Ecto neural progenitor cell (in vitro differentiated cells): ENCODE measurements around the gene MEIOSIN.
"Not testable (repeated sequence)": the region's sequence is repeated elsewhere in the genome, so short reads cannot be mapped to it uniquely, and the experiment has no call there.

Source experiments
- DNase-seq: peaks from one replicate; pipeline ENCODE4 v3.0.0-alpha.2; 2018; ENCODE audit warnings: low spot score

Gene MEIOSIN, protein sequence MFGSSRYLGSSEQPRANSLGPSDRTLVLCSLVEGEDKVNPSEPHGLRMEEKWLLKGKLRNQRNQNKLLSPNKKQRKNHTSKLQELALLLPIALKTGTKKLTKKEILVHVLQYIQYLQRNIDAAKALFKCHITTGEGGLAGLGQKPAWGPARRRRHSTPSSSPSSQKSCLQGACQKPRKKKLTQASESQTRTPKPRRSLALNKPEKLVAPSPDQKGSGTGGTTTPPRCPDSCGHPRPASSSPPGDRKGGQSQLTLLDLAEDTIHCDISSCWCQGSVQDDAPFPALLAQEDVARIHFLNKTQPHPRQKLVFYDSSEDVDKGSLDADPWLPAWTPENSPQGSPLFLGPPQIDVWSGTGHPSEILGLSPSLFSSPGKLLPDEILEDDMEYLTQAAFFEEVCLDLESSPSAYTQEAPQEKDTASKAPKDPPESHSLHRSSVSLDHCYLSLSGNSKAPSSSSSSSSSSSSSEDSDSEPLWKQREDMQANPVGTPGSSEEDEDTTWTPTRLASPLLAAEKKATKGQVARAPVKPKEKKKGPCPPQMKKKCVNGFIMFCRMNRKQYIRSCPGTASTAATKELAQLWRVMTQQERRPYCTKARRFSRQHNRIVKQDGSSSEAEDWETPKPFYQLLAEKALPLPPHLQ

GRCh38 chr19:45733160-45733810 lies at the start of gene MEIOSIN:
TSS of gene MEIOSIN (plus strand) at chr19:45733439. CDS start at chr19:45735377, 1,938 bp downstream.
- DNase-seq = no peak

DNA sequence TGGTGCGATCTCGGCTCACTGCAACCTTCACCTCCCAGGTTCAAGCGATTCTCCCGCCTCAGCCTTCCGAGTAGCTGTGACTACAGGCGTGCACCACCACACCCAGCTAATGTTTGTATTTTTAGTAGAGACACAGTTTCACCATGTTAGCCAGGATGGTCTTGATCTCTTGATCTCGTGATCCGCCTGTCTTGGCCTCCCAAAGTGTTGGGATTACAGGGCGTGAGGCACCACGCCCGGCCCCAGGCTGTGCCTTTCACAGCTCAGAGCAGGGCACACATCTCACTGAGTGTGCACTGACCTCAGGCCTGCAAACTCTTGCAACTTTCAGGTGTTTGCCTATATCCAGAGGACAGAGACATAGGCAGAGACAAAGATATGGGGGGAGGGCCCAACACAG lies 48.2 kb upstream of the MEIOSIN start:
- not testable (repeated sequence) for DNase-seq

DNA sequence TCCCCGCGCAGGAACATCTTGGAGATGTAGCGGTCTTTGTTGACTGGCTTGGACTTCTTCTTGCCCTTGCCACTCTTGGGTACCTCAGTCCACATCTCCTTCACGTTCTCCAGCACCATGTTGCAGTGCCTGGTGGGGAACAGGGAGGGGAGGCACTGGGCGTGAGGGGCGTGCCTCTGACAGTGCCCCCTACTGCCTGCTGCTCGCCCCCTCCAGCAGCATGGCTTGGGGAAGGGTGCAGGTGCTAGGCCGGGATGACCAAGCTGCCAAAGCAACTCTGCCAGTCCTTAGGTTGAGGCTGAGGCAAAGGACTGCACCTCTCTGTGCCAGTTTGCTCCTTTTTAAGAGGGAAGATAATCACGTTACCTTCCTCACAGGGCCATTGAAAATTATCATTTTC lies 45.6 kb upstream of the MEIOSIN start:
- DNase-seq = no peak

DNA sequence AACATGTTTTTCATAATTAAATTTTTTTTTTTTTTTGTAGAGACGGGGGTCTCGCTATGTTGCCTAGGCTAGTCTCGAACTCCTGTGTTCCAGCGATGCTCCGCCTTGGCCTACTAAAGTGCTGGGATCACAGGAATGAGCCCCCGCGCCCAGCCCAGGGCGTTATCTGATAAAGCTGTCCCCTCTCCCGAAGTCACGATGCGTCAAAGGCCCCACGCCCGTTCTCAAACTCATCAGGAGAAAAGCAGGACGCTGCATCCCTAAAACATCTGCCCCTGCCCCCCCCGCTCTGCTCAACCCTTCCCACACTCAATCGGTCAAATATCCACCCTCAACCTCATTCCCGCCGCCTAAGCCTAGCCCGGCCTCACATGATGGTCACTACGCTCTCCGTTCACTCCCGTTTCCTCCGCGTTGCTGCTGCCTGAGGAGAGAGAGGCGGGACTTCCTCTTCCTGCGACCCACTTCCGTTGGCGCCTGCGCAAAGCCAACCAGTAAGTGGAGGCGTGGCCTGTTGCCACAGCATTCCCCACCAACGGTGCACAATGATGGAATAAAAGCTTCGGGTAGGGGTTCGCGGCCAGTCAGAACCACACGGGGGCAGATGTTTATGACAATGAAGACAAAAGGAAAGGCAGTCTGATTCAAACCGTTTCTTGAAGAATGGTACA lies 41.6 kb upstream of the MEIOSIN start, which contains the start of gene SNRPD2:
SNRPD2 (minus strand) TSS at position 438 of the 671 bp plus-strand sequence; CDS start at position 373, 65 bp downstream.
- peak; percentile 96 for DNase-seq

- peak; percentile 97 for DNase-seq
These were observed 40.8 kb upstream of the MEIOSIN start, which contains the start of gene QPCTL for GRCh38 chr19:45692187-45693105. TSS of gene QPCTL (plus strand) at chr19:45692666. CDS start at chr19:45692704, 38 bp downstream.

DNA sequence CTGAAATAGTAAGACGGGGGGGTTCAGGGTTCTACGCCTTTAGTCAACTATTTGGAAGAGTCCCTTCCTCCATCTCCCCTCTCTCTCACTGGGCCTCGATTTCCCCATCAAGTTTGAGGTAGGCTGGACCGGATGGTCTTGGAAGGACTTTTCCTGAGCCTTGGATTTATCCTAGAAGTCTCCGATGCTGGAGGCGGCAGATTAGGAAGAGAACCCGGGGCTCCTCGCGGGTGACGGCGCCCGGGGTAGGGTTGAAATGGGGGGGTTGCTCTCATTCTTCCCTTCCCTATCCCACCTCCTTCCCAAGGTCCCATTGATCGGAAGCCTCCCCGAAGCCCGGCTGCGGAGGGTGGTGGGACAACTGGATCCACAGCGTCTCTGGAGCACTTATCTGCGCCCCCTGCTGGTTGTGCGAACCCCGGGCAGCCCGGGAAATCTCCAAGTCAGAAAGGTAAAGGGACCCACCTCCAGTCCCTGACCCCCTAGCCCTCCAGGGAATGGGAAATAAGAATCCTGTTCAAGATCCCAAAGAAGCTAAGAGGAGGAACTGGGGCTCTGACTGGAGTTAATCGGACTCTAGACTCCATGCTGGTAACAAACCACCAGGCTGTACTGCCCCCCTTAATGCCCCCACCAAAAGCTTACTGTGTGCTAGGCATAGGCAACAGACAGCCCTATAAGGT lies 40.0 kb upstream of the MEIOSIN start:
- peak; percentile 88 for DNase-seq

DNA sequence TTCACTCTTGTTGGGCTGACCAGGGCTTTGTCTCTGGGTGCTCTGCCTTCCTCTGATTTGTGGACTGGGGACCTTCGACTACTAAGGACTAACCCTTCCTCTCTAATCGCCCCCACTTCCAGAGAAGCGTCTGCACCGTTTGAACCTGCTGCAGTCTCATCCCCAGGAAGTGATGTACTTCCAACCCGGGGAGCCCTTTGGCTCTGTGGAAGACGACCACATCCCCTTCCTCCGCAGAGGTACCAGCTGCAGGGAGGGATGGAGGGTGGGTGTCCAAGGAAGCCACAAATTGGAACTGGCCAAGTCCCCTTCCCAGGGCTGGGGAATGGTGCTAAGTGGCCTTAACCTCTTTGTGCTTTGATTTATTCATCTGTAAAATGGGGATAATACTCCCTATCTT lies 31.6 kb upstream of the MEIOSIN start:
- DNase-seq = no peak

DNA sequence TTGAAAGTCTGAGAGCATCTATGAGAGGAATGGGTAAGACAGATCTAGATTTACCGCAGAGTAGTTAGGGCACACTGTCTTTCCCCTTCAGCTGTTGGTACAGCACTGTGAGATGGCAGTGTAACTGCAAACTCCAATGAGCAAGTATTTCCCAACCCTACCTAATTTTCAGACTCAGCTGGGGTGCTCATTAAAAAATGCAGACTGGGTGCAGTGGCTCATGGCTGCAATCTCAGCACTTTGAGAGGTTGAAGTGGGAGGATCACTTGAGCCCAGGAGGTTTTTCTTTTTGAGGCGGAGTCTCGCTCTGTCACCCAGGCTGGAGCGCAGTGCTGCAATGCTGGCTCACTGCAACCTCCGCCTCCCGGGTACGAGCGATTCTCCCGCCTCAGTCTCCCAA lies 28.1 kb upstream of the MEIOSIN start:
- DNase-seq = no peak

DNA sequence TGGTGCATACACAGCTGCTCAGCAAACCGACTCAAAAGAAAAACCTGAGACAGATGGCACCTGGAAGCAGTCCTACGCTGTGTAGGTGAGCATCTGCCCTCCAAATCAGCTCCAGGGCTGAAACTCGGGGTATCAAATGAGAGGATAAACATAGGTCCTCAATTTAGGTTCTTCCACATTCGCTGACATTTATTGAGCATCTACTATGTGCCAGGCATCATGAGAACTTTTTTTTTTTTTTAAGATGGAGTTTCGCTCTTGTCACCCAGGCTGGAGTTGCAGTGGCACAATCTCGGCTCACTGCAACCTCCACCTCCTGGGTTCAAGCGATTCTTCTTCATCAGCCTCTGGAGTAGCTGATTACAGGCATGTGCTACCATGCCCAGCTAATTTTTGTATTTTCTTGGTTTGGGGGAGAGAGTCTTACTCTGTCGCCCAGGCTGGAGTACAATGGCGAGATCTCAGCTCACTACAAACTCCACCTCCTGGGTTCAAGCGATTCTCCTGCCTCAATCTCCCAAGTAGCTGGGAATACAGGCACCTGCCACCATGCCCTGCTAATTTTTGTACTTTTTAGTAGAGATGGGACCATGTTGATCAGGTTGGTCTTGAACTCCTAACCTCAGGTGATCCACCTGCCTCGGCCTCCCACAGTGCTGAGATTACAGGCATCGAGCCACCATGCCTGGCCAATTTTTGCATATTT lies 27.4 kb upstream of the MEIOSIN start:
- no peak for DNase-seq

DNA sequence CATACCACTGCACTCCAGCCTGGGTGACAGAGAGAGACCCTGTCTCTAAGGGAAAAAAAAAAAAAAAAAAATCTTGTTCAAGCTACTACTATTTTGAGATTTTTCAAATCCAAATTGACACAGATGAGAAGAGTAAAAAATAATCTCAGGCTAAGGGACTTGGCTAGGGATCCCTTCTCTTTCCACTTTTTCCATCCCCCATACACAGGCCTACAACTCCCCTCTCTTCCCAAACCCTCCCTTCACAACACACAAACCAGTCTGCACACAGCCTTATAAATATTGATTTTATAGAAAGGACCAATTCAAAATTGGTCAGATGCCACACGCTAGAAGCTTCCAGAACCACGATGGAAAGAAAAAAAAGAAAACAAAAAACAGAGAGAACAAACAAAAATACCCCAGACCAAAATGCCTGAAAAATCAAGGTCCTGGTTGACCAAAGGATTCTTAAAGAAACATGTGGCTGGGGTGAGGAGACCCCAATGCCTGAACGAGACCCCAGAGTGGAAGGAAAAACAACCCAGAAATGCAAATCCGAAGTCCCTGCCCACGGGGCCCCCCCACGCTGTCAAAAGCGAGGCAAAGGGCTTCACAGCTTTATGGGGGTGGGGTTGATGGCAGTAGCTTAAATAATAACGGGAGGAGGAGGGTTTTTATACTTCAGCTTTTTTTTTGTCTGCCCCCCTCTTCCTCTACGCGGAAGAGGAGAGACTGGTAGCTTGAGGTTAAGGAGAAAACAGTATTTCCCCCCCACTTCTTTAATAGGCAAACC lies 22.7 kb upstream of the MEIOSIN start:
- no peak for DNase-seq

DNA sequence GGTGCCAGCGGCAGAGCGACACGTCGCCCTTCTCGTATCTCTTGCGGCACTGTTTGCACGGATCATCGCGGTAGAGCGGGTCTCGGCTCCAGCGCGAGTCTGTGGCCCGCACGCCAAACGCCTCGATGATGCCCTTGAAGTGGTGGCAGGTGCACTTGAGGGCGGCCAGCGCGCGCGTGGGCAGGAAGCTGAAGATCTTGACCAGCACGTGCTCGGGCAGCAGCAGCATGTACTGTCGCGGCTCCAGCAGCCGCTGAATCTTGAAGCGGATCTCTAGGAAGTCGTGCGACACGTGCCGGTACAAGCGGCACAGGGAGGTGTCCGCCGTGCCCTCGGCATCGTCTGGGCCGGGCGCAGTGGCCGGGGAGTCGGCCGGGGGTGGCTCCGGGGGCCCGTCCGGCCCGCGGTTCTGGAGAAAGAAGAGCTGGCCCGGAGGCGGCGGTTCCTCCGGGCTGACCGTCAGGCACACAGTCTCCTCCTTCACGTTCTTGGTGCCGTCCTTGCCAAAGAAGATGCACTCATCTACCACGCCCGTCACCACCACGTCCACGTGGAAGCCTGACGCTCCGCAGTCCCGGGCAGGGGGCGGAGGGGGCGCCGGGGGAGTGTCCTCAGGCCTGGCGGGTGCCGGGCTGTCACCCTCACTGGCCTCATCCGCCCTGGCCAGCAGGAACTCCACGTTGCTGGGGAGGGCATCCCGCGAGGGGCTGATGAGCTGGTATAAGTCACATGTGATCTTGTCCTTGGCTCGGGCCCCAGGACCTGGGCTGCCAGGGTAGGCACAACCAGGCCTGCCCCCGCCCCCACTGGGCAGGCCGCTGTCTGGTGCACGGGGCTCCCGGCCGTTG lies 21.2 kb upstream of the MEIOSIN start:
- no peak for DNase-seq

DNA sequence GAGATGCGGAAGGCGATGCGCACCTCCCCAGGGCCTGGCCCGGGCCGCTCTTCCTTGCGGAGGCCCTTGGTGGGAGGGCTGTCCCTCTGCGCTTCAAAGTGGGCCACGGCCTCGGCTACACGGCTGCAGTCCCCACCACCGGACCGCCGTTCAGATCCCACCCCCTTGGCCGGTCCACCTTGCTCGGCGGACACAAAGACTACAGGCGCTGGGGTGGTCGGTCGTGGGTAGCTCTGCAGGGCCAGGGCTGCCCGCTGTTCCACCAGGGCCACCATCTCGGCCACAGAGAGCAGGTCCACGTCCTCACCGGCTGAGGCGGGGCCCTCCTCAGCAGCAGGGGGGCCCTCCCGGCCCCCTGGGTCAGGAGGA lies 20.6 kb upstream of the MEIOSIN start:
- no peak for DNase-seq

- no peak for DNase-seq
These were observed 20.1 kb upstream of the MEIOSIN start for GRCh38 chr19:45713141-45713540.

DNA sequence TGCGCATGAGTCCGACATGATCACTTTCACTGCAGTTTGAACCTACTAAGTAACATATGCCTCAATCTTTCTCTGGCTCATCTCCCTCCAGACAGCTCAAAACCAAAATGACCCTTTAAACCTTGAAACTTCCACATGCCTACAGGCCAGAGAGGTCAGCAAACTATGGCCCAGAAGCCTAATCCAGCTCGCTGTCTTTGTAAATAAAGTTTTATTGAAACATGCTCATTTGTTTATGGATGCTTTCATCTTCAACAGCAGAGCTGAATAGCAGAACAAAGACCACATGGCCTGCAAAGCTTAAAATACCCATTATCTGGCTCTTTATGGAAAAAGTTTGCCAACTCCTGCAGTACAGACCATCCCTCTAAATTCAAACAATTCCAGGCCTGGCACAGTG lies 18.1 kb upstream of the MEIOSIN start:
- DNase-seq = no peak

DNA sequence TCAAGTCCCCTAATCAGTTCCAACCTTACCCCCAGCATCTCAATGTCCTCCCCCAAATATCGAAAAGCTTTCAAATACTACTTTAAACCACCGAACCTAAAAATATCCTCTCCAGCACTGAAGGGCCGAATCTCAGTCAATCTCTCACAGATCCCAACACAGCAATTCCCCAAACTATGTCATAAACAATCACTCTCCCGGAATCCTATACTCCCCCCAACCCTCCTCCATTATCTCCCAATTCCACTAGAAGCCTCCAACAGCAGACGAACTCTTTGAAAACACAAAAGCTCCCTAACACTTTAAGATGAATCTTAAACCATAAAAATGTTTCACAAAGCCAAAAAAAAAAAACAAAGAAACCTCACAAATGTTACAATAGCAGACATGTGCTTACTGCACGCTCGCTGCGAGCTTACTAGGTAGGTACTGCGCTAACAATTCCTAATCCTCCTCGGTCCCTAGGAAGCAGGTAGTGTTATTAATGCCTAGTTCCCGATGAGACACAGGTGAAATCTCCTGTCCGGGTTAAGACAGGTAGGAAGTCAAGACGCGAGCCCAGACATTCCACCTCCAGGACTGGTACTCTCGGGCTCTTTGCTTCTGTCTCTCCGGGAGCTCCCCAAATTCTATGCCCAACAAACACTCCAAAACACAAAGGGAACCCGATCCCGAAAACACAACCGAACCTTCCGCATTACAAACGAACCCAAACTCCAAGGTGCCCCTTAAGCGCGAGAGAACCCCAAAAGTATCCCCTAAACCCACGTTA lies 16.7 kb upstream of the MEIOSIN start:
- DNase-seq = no peak

GRCh38 chr19:45717131-45717982 lies 15.9 kb upstream of the MEIOSIN start:
- peak; percentile 99 for DNase-seq
